AG09309 (cell line): ENCODE results near the gene KIF14.
"Not testable (repeated sequence)": the region's sequence is repeated elsewhere in the genome, so short reads cannot be mapped to it uniquely, and the experiment has no call there.

Source experiments
- DNase-seq: peaks from one replicate; pipeline ENCODE4 v3.0.0-alpha.2; 2010; ENCODE audit warnings: low read depth
- H3K4me3 ChIP-seq: 2 replicates; pipeline ENCODE4 v1.5.1; 2011; ENCODE audit warnings: mild to moderate bottlenecking, low read depth, low read length, moderate library complexity; ENCODE audit not compliant: control insufficient read depth
- TF ChIP-seq, protein P1 (sequence below): IDR thresholded peaks from 2 replicates; pipeline ENCODE4 v1.5.1; 2011; ENCODE audit warnings: mild to moderate bottlenecking, low read depth, low read length, inconsistent platforms; ENCODE audit not compliant: insufficient read depth, control insufficient read depth; ENCODE audit errors: missing control alignments

The KIF14 gene

DNA sequence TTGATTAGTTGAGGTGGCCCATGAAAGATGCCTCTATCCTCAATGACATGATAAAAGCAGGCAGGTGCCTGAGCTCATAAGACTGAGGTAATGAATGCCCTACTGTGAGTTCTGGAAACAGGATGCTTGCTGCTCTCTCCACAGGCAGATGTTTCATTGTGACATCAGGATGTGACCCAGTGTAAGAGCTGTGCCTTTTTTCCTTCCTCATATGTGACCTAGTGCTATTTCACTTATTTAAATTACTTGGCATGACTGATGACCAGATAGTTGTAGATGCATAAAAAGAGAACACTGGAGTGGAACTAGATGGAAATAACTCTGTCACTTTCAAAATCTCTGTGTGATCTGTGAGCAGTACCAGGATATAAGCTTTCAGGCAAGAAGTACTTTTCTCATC is 31.9 kb downstream of the KIF14 start:
- no peak overlapping the region for H3K4me3 ChIP-seq

DNA sequence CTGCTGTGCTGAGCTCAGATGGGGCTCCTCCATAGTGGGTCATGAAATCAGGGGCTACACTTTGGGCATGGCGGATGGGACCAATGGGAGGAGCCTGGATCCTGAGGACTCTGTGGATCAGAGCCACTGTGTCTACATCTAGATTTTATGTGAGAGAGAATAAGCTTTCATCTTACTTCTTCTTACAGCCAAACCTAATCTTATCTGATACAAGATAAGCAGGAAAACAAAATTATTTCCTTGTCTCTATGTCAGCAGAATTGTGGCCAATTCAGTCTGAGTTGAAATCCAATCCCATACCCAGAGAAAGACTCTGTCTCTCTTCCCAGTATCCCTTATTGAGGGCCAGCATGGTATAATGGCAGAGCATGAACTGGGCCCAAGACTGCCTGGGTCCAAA is 56.2 kb downstream of the KIF14 start:
- TF ChIP-seq, protein P1, sequence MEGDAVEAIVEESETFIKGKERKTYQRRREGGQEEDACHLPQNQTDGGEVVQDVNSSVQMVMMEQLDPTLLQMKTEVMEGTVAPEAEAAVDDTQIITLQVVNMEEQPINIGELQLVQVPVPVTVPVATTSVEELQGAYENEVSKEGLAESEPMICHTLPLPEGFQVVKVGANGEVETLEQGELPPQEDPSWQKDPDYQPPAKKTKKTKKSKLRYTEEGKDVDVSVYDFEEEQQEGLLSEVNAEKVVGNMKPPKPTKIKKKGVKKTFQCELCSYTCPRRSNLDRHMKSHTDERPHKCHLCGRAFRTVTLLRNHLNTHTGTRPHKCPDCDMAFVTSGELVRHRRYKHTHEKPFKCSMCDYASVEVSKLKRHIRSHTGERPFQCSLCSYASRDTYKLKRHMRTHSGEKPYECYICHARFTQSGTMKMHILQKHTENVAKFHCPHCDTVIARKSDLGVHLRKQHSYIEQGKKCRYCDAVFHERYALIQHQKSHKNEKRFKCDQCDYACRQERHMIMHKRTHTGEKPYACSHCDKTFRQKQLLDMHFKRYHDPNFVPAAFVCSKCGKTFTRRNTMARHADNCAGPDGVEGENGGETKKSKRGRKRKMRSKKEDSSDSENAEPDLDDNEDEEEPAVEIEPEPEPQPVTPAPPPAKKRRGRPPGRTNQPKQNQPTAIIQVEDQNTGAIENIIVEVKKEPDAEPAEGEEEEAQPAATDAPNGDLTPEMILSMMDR, result no peak
- no peak for DNase-seq
- H3K4me3 ChIP-seq, result no peak overlapping the region

More for the DNA sequence above, 31.9 kb downstream of the KIF14 start:
- DNase-seq, result no peak
- TF ChIP-seq, protein P1, result no peak

DNA sequence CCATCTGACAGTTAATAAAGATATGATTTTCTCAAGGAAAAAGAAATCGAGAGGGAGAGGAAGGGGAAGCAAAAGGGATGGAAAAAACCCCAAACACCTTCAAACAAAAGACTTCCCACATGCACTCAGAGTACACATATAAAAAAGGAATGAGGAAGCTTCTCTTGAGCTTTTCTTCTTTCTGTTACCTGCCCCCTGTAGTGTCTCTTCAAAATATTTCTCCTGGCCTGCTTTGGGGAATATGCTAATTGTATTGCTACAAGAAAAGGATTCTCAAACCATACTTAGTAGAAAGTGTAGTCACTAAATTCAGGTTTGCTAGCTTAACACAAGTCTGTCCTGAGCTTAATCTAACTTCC is 58.7 kb downstream of the KIF14 start:
- H3K4me3 ChIP-seq, result no peak overlapping the region
- TF ChIP-seq, protein P1, result no peak
- no peak for DNase-seq

DNA sequence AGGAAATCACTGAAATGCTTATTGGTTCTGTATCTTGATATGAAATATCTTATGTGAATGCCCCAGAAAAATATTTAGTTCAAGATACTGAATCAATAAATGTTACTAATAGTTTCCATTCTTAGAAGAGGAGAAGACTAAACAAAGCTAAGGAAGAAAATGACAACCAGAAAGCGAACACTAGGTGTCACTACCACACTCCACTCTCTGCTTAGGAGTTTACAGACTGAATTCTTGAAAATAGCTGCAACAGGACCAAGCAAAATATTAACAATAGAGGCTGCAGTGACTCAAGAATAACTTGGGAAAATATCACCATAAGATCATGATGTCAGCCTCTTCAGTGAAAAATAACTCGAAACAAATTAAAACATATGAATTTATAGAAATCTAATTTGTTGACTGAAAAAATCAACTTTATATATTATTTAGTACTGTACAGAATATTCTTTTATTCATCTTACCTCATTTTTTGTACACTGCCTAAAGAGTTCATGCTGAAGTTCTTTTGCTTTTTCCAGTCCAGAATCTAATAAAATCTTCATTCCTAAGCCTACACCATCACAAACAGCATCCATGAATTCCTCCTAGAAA is 61.6 kb downstream of the KIF14 start:
- TF ChIP-seq, protein P1, result peak; percentile 74
- DNase-seq, result peak; percentile 28
- no peak overlapping the region for H3K4me3 ChIP-seq

DNA sequence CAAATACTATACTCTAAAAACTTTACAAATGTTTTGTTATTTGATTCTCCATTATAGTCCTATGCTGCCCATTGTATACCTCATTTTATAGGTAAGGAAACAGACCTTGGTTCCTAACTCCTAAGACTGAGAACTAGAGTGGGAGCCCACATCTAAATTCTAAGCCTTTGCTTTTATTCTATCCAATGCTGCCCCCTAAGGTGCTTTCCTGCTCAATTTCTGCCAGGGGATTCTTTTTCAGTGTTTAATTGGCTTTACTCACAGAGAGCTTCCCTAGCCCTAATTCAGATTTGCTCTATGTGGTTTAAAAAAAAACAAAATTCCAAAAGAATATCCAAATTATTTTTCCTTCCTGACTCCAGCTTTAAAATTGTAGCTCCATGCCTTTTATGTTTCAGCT is 64.5 kb downstream of the KIF14 start:
- H3K4me3 ChIP-seq, result no peak overlapping the region
- no peak for DNase-seq
- TF ChIP-seq, protein P1, result peak; percentile 20

DNA sequence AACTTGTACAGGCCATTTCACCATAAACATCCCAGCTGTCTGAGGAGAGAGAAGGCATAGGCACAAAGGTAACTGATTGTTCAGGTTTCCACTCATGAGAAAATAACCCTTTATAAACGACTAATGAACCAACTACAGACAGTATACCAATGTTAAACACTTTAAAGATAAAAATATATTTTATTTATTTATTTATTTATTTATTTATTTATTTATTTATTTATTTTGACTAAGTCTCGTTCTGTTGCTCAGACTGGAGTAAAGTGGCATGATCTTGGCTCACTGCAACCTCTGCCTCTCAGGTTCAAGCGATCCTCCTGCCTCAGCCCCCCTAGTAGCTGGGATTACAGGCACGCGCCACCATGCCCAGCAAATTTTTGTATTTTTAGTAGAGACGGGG is 67.8 kb downstream of the KIF14 start:
- not testable (repeated sequence) for H3K4me3 ChIP-seq, DNase-seq

DNA sequence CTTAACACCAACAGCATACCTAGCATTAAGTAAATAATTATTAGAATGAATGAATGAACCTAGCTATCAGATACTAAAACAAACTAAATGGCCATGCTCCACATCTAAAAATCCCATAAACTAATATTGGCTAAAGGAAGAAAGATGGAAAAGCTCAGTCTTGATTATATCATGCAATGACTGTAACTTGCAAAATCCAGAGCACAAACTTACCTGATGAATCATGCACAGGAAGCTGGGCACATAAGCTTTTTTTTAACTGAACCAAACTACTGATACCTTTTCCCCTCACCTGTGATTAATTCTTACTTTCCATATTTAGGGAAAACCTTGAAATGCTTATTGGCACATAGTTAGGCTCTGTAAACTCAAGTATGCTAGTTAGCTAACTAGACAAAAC is 70.2 kb downstream of the KIF14 start:
- DNase-seq, result no peak
- H3K4me3 ChIP-seq, result no peak overlapping the region
- TF ChIP-seq, protein P1, result no peak
